ENCODE results near the gene WNT16.
A peak's percentile ranks its signal among the peaks of the same experiment; 100 is the strongest.
"Not testable (repeated sequence)": the region's sequence is repeated elsewhere in the genome, so short reads cannot be mapped to it uniquely, and the experiment has no call there.

WNT16 gene, protein sequence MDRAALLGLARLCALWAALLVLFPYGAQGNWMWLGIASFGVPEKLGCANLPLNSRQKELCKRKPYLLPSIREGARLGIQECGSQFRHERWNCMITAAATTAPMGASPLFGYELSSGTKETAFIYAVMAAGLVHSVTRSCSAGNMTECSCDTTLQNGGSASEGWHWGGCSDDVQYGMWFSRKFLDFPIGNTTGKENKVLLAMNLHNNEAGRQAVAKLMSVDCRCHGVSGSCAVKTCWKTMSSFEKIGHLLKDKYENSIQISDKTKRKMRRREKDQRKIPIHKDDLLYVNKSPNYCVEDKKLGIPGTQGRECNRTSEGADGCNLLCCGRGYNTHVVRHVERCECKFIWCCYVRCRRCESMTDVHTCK

DNA sequence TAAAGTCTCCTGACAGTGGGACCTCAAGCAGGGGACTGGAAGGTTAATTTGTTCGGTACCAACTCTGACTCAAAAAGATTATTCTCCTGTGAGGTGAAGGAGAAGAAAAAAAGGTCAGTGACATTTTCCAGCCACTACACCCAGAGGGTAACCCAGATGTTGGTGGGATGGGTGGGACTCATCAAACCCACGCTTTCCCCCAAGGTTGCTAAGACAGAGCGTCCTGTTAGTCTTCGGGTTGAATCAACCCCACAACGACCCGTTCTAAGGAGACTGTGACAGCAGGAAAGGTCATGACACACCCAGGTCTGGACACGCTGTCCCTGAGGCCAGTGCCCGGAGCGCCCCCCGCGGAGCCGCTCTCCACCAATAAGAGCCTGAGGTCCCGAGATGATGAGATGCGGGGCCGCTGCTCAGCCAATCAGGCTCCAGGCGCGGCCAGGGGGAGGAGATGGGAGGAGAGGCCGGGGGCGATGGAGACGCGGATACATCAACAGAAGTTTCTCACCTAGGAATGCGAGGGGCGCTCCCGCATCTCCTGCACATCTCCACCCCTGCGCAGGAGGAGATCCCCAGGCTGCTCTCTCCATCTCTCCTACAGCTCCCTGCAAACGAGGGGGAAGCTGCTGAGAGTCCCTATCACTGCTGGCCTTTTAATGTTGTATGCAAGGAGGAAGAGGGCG, at the start of gene WNT16:
Gene WNT16 (plus strand): TSS at position 493 of the 683 bp plus-strand sequence. CDS start 293 bp downstream, outside the sequence.
- DNase-seq (ENCODE audit: low read depth), result no peak

DNA sequence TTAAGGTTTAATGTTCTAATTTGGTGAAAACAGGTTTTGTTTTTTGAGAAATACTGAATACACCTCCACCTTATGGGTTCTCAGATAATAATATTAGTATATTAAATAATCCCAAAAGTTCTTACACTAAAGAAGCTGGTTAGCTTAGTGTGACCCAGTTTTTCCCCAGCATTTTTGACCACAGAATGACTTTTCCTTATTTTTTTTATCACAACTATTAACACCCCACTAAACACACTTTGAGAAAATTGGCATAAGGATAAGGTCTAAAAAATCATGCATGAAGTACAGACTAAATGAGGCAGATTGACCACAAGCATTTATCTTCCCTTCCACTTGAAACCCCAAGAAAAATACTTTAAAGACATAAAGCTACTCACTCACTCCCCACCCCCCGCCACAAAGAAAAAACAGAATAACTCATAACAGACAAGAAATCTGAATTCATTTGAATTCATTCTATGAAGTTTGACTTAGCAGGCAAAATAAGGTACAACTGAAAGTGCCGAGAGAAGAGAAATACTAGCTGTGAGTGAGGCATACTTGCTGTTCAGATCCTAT, 49.7 kb upstream of the WNT16 start:
- no peak for DNase-seq (ENCODE audit: low read depth)

DNA sequence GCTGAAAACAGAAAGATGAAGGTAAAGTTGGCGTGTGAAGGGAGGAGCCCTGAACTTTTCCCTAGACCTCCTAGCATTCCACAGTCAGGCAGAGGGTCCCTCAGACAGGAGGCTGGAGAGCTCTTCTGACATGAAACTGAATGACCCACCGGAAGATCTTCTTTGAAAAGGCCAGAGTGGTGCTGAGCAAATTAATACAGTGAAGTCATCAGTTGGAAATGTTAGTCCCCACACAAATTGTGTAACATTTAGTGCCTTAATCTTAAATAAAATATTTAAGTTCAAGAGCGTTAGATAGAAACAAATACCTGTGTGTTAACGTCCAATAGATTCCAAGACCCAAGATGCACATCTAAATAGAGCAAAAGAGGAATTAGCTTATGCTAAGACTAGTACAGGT, 49.0 kb upstream of the WNT16 start:
- DNase-seq (ENCODE audit: low read depth), result no peak

DNA sequence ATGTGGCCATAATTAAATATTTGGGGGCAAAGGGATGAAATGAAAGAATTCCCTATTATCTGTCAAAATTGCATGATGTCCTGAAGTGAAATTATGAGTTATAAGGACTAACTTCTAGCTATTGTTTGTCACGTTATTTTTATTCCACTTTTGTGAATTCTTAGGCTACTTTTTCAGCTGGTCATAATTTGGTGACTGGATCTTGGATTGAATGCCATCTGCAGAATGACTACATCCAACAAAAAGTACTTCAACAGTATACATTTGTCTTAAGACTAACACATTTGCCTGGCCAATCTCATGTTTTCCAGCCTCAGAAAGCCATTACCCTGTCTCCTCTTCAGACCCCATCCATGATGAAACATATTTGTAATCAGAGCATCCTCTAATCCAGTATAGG, 48.1 kb upstream of the WNT16 start:
- no peak for DNase-seq (ENCODE audit: low read depth)

DNA sequence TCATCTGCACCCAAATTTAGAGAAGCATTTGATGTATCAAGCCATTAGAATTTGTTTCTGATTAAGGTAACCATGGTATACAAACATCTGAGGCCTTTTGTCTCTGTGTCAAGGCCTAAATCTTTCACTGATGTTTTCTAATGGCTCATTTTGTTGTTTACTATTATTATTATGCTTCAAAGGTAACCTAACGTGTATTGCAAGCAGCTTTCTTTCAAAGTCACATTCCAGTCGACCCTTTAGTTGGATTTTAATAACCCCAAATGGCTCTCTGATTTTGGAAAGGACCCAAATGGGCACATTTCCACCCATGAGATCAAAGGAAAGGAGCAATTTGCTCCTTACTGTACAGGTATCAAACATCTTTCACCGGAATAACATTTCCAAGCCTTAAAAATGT, 46.7 kb upstream of the WNT16 start:
- DNase-seq (ENCODE audit: low read depth), result no peak

DNA sequence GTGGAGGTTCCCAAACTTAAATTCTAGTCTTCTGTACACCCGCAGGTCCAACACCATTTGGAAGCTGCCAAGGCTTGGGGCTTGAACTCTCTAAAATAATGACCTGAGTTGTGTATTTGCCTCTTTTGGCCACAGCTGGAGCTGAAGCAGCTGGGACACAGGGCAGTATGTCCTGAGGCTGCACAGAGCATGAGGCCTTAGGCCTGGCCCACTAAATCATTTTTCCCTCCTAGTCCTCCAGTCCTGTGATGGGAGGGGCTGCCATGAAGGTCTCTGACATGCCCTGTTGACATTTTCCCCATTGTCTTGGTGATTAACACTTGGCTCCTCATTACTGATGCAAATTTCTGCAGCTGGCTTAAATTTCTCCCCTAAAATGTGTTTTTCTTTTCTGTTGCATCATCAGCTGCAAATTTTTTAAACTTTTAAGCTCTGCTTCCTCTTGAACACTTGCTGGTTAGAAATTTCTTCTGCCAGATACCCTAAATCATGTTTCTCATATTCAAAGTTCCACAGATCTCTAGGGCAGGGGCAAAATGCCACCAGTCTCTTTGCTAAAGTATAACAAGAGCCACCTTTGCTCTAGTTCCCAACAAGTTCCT, 43.6 kb upstream of the WNT16 start:
- no peak for DNase-seq (ENCODE audit: low read depth)

DNA sequence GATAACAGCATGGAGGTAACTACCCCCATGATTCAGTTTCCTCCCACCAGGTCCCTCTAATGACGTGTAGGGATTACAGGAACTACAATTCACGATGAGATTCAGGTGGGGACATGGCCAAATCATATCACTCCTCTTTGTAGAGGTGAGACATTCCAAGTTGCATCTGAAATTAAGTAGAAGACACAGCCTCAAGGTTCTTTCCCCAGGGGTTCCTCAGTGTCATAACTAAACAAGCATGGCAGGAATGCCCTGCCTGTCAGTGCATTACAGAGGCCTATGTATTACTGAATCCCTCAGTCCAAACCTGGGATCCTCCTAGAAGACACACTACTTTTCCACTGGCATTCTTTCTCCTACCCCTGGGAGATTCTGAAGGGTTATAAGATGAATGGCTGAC, 42.6 kb upstream of the WNT16 start:
- no peak for DNase-seq (ENCODE audit: low read depth)

DNA sequence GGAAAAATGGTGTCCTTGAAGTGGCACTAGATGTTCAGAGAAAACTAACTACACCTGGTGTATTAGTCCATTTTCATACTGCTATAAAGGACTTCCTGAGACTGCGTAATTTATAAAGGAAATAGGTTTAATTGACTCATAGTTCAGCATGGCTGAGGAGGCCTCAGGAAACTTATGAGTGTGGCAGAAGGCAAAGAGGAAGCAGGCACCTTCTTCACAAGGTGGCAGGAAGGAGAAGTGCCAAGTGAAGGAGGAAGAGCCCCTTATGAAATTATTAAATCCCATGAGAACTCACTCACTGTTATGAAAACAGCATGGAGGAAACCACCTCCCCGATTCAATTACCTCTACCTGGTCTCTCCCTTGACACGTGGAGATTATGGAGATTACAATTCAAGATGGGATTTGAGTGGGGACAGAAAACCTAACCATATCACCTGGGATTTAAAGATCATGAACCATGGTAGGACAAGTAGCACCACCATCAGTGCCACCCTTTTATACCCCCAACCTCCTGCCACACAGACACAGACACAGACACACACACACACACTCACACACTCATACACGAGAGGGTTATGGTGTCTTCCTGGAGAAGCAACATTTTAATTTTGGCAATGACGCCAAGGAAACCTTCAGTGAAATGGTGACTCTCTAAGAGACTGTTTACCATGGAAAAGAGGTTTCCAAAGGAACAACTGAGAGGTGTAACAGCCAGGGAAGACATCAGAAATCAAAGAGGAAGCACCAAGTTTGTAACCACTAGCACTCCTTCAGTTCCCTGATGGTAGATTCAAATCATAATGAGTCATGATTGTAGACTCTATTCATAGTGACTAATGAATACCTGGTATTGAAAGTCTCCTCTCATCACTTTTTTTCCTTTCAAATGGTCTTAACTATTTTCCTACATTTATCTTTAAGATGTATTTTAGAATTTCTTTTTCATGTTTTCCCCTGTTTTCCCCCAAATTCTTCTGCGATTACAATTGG, 41.8 kb upstream of the WNT16 start:
- DNase-seq (ENCODE audit: low read depth), result no peak

DNA sequence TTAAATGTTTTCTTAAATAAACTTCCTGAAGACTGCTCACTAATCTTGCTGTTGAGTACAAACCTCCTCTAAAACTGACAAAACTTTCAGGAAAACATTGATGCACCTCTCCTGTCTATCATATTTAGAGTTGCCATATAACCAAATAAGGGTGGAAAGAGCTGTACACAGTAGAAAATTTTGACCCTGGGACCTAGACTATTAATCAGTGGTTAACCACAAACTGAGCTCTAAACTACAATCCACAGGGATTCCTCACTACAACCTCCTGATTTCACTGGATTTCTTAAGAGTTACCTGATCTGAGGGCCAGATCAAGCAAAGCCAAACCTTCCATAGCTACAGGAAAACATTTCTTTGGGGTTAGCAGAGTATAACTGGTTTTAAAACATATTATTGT, 39.9 kb upstream of the WNT16 start:
- DNase-seq (ENCODE audit: low read depth), result no peak

DNA sequence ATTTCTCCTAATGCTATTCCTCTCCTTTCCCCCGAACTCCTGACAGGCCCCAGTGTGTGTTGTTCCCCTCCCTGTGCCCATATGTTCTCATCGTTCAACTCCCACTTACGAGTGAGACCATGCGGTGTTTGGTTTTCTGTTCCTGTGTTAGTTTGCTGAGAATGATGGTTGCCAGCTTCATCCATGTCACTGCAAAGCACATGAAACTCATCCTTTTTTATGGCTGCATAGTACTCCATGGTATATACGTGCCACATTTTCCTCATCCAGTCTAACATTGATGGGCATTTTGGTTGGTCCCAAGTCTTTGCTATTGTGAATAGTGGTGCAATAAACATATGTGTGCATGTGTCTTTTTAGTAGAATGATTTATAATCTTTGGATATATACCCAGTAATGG, 38.9 kb upstream of the WNT16 start:
- not testable (repeated sequence) for DNase-seq (ENCODE audit: low read depth)

DNA sequence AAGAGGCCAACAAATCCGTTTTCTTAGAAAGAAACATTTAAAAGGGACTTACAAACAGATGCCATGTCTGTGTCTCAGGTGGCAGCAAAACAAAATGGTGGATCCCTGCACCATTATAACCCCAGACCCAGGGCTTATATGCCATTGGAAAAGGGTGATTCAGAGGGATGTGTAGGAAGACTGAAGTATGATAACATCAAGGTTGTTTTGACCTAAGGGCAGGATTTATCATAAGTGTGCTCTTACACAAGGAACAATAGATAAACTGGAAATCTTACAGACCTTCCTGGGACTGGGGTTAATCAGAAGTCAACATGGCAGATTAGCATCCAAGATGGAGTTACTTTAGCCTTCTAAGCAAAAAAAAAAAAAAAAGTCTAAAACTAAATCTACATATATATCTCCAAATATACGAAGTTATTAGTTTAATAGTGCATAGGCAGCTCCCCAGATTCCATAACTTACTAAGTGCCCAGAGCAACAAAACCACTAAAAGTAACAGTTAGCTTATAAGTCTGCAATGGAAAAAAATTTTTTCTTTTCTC, 34.3 kb upstream of the WNT16 start:
- no peak for DNase-seq (ENCODE audit: low read depth)

DNA sequence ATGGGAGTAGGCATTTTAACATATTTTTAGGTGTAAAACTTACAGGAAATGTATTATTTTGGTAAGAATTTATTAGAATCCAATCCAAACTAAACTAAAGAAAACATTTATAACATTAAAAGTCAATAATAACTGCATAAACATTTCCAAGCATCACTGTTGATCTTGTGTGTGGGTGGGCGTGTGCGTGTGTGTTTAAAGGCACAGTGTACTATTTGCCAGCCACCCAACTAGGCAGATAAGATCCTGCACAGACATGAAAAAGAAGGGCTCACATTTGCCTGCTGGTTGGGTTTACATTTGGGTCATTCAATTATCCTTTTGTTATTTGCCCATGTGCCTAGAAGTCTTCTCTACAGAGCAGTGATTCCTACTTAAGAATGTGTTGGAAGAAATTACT, 31.0 kb upstream of the WNT16 start:
- DNase-seq (ENCODE audit: low read depth), result no peak

DNA sequence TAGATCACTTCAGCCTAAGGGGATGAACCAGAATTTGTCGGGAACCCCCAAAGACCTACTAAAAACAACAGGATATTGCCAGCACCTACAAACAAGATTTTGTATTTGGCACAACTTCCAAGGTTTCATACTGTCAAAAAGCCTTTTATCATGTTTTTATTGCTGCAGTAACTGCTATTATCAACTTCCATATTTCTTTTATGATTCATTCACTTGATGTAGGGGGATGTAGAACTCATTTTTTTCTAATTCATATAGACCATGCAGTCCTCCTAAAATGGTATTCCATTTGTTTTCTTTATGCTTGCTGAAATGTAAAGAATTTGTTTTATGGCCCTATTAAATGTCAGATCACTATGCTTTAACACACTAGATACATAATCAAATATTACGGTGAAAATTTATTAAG, 30.0 kb upstream of the WNT16 start:
- no peak for DNase-seq (ENCODE audit: low read depth)

DNA sequence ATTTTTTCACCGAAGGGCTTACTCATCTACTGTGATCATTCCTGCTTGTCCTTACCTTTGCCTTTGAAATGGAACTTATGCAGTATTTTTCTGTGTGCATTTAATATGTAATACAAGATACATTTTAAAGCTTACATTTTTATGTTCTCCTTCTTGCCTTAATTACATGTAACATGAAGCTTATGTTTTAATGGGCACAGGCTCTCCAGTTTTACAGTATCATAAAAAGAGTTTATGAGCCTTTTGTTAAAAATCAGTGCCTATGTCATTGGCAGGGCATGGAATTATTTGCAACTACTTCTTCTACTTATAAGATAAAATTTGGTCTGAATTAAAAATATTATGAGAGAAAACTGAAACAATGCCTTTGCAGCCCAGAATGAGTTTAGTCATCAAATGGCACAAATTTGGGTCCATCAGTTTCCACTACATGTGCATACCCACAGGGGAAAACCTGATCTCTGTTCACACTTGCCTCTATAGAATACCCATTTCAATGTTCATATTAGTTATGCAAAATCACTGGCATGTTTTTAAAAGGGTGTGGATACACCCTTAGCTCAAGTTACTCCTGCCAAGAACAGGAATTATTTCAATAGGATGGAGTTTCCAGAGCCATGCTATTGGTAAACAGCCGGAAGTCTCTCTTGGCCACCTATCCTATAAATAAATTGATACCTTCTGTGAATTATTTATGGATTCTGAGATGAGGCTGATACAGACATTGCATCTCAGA, 27.9 kb upstream of the WNT16 start:
- no peak for DNase-seq (ENCODE audit: low read depth)

DNA sequence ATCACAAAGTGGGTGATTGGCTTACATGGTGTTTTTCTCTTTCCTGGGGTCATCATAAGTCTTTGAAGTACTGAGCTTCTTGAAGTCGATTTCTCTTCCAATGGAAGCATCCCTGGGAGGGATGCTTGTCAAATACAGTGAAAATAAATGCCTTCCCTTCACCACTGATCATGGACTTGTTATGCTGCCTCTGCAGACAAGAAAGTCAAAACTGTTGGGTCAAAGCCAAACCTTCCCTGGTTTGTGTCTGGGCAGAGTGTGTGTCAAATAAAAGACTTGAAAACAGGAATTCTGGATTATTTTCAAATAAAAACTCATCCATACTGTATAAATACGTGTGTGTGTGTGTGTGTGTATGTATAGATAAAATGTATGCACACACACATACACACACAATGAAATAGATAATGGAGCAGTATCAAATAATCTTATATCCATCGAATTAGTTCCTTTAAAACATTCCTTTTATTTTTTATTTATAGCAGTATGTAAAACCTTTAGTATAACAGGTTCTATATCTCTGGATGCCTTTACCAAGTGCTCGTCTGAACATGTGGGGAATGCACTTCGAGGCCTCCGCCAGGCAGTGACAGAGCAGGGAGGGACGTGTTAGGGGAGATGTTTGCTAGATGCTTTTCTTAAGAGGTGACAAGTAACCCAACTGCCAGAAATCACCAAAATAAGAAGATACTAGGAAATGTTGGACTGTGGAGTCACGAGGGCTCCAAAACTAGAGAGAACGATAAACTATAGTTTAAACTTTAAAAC, 27.2 kb upstream of the WNT16 start:
- no peak for DNase-seq (ENCODE audit: low read depth)

DNA sequence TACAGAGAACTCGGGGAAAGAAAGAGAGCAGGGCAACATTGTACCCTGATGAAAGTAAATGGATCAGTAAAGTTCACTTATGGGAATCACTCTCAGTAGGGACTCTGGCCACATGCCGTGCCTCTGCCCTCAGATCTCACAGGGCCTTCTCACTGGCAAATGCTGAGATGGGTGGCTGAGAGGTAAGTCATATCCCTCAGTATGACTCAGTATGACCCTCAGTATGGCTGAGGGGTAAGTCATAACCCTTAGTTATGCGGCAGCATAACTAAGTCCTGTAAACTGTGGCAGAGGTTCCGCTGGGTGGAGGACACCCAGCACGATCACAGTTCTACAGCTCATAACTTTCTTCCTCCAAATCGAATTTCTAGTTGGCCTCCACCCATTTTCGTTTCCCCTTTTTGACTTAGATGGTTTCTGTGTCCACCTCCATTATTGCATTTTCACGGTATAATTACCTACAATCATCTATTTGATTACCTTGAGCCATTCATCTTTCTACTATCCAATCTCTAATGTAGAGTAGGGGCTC, 26.5 kb upstream of the WNT16 start:
- peak; percentile 87 for DNase-seq (ENCODE audit: low read depth)

DNA sequence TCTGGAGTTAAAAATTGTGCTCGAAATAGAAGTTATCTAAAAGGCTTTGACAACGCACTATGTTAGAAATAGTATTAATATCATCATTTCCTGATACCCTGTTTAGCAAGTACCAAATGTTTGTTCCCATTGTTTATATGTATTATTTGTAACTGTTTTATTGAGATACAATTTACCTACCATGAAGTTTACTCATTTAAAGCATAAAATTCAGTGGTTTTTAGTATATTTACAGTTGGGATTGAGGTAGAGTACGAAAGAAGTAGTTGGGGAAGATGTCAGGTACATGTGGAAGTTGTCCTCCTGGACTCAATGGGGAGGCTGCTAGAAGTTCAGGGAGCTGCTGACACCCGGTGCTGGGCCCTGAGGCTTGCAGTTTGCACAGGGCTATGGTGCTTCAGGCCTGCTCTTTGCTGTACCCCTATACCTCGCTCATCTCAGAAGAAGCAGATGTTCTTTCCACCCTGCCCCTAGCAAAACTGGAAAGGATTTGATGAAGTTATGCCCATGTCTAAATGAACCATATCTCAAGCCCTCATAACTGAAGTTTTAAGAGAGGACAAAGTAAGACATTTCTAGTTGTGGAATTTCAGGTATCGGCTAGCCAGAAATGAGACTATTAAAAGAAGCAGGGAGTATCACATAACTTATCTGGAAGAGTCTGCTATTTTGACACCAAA, 25.2 kb upstream of the WNT16 start:
- DNase-seq (ENCODE audit: low read depth), result no peak

DNA sequence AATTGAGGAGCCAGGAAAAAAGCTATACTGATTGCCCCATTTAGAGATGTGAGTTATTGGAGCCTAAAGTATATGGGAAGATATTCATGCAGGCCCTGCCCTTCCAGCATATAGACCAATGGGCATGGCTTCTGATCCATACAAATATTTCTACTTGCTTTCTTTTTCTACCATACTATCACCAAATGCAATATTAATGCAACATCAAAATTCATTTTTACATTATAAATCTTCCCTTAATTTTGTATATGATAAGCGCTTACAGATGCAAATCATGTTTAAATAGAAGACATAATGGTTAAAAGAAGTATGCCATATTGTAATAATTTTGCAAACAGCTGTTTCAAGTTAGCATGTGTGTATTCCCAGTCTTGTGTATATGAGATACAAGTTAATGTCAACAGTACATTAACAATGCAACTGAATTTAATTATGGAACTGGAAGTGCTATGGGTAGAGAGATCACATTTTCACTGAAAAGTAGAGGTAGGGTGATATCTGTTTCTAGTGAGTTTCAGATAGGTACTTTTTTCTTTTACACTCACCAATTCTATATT, 24.6 kb upstream of the WNT16 start:
- DNase-seq (ENCODE audit: low read depth), result no peak

DNA sequence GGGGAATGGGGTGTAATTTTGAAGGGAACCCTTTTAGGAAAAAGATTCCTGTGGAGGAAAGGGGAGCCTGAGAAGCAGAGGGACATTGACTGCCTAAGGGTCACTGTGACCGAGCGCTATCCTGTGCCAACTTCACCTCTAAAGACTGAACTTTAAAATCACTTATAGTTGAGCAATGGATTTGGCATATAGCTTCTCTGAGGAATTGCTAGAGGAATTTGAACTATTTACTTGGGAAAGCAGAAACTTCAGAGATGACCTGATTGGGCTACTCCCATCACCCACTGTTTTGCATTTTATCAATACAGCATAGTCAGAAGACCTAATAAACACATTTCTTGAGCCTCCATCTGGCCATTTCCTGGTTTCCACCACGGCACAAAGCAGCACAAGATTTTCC, 23.7 kb upstream of the WNT16 start:
- no peak for DNase-seq (ENCODE audit: low read depth)
